NCI-H187 treated with DMSO at 0.1 percent for 48 hours (cell line): ENCODE results near the gene SH3PXD2A.

Experiments
- DNase-seq: peaks from one replicate; lab custom pipeline; 2025; lab: John Stamatoyannopoulos, UW

Gene SH3PXD2A

GRCh38 chr10:103703941-103704919 lies 151.1 kb downstream of the SH3PXD2A start:
- no peak for DNase-seq

- no peak for DNase-seq
Measured at GRCh38 chr10:103701380-103702222, 153.8 kb downstream of the SH3PXD2A start.

GRCh38 chr10:103700436-103700715 lies 155.0 kb downstream of the SH3PXD2A start:
- no peak for DNase-seq

- DNase-seq, result no peak
Measured at GRCh38 chr10:103699611-103700435, 155.6 kb downstream of the SH3PXD2A start.

- no peak for DNase-seq
Measured at GRCh38 chr10:103698266-103698665, 157.1 kb downstream of the SH3PXD2A start.

- DNase-seq, result no peak
Measured at GRCh38 chr10:103697787-103698186, 157.6 kb downstream of the SH3PXD2A start.

GRCh38 chr10:103696411-103697145 lies 158.8 kb downstream of the SH3PXD2A start:
- no peak for DNase-seq

GRCh38 chr10:103696094-103696410 lies 159.3 kb downstream of the SH3PXD2A start:
- no peak for DNase-seq

- no peak for DNase-seq
Measured at GRCh38 chr10:103695584-103696005, 159.8 kb downstream of the SH3PXD2A start.

- DNase-seq, result no peak
Measured at GRCh38 chr10:103693812-103694205, 161.6 kb downstream of the SH3PXD2A start.

GRCh38 chr10:103692952-103693811 lies 162.2 kb downstream of the SH3PXD2A start:
- no peak for DNase-seq

GRCh38 chr10:103692436-103692951 lies 162.9 kb downstream of the SH3PXD2A start:
- DNase-seq, result no peak

- DNase-seq, result no peak
Measured at GRCh38 chr10:103691723-103692435, 163.5 kb downstream of the SH3PXD2A start.

GRCh38 chr10:103691267-103691666 lies 164.1 kb downstream of the SH3PXD2A start:
- no peak for DNase-seq

- DNase-seq, result no peak
Measured at GRCh38 chr10:103690281-103690680, 165.1 kb downstream of the SH3PXD2A start.

- DNase-seq, result no peak
Measured at GRCh38 chr10:103688491-103688890, 166.9 kb downstream of the SH3PXD2A start.

GRCh38 chr10:103687718-103688117 lies 167.7 kb downstream of the SH3PXD2A start:
- no peak for DNase-seq

- no peak for DNase-seq
Measured at GRCh38 chr10:103687172-103687571, 168.2 kb downstream of the SH3PXD2A start.

- no peak for DNase-seq
Measured at GRCh38 chr10:103685880-103686669, 169.3 kb downstream of the SH3PXD2A start.
